C4-2B (cell line): Measurements from ENCODE around the gene TWSG1.

Source experiments
- CTCF ChIP-seq: fragments of 450-650 bp; conservative IDR thresholded peaks from 2 replicates; pipeline ENCODE4 v1.5.1; 2017; ENCODE audit warnings: mild to moderate bottlenecking
- ZFX ChIP-seq: fragments of 450-650 bp; IDR thresholded peaks from 2 replicates; pipeline ENCODE4 v1.6.1; 2017

DNA sequence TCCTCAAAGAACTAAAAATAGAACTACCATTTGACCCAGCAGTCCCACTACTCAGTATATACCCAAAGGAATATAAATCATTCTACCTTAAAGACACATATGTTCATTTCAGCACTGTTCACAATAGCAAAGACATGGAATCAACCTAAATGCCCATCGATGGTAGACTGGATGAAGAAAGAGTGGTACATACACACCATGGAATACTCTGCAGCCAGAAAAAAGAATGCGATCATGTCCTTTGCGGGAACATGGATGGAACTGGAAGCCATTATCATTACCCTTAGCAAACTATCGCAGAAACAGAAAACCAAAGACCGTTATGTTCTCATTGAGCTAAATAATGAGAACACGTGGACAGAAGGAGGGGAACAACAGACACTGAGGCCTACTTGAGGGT lies 44.5 kb downstream of the TWSG1 start:
- TF ChIP-seq CTCF (no peak), ZFX (no peak)
